SK-N-MC (cell line): ENCODE data around the gene SBF2.
"Not testable (repeated sequence)": the region's sequence is repeated elsewhere in the genome, so short reads cannot be mapped to it uniquely, and the experiment has no call there.

Experiments
- EZH2 ChIP-seq: fragments of 200-600 bp; sonication (generic); IDR thresholded peaks from one replicate; pipeline ENCODE4 v1.6.1; 2017; ENCODE audit warnings: antibody characterized with exemption
- POLR2AphosphoS5 ChIP-seq: IDR thresholded peaks from 2 replicates; pipeline ENCODE4 v1.6.1; 2012; ENCODE audit warnings: mild to moderate bottlenecking, low read depth, low read length, borderline replicate concordance

DNA sequence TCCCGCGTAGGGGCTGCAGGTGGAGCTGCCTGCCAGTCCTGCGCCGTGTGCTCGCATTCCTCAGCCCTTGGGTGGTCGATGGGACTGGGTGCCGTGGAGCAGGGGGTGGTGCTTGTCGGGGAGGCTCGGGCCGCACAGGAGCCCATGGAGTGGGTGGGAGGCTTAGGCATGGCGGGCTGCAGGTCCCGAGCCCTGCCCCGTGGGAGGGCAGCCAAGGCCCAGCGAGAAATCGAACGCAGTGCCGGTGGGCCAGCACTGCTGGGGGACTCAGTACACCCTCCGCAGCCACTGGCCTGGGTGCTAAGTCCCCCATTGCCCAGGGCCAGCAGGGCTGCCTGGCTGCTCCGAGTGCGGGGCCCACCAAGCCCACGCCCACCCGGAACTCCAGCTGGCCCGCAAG lies 160.8 kb downstream of the SBF2 start:
- TF ChIP-seq EZH2, POLR2AphosphoS5: not testable (repeated sequence)
